IMR-90 (cell line): ENCODE data around the gene ZNF746. TPM values are rescaled to one million over a fixed set of nuclear protein-coding genes. Genes with fewer than 3 reads are reported as not detected.

Source experiments
- ATAC-seq: fragments of 200-7000 bp; cut with Tn5 transposase; 2 replicates; pipeline ENCODE4 v1.9.1; 2020; ENCODE audit warnings: low read depth, mild to moderate bottlenecking, moderate library complexity
- BruUV-seq: library from RNA; stranded (reverse); fragments of 400-500 nt; replicated peaks from 2 replicates; lab custom pipeline; 2021; lab: Mats Ljungman, UMichigan
- CTCF ChIA-PET: fragments of 300-600 bp; formaldehyde crosslinking; extraction: SDS; loops from one replicate; lab custom pipeline; 2021; ENCODE audit warnings: antibody characterized with exemption; lab: Yijun Ruan, JAX
- POLR2A ChIA-PET: fragments of 300-600 bp; sonication (Branson Sonifier 250); formaldehyde crosslinking; loops from one replicate; lab custom pipeline; 2022; ENCODE audit warnings: antibody characterized with exemption; ENCODE audit not compliant: unreplicated experiment; lab: Charles Lee
- DNase-seq: peaks from one replicate; pipeline ENCODE4 v3.0.0; 2013
- H2AFZ ChIP-seq: replicated peaks from 2 replicates; pipeline ENCODE3; 2013; ENCODE audit warnings: low read length, mild to moderate bottlenecking; ENCODE audit not compliant: poor library complexity
- H2AK5ac ChIP-seq: 2 replicates; pipeline ENCODE4 v1.6.1; 2013; ENCODE audit warnings: low read depth, low read length, inconsistent platforms
- H2AK9ac ChIP-seq: replicated peaks from 2 replicates; pipeline ENCODE3; 2013; ENCODE audit warnings: mild to moderate bottlenecking, low read depth, low read length, moderate library complexity; ENCODE audit not compliant: poor library complexity
- H2BK120ac ChIP-seq: 2 replicates; pipeline ENCODE4 v1.6.1; 2013; ENCODE audit warnings: low read depth, low read length, inconsistent platforms
- H2BK15ac ChIP-seq: 3 replicates; pipeline ENCODE4 v1.6.1; 2013; ENCODE audit warnings: low read depth, low read length, inconsistent platforms
- H2BK20ac ChIP-seq: 2 replicates; pipeline ENCODE4 v1.6.1; 2013; ENCODE audit warnings: low read depth, mild to moderate bottlenecking, inconsistent platforms, low read length, moderate library complexity
- H2BK5ac ChIP-seq: 2 replicates; pipeline ENCODE4 v1.6.1; 2013; ENCODE audit warnings: mild to moderate bottlenecking, low read depth, low read length, inconsistent platforms; ENCODE audit not compliant: poor library complexity, severe bottlenecking
- H3K14ac ChIP-seq: replicated peaks from 2 replicates; pipeline ENCODE4 v1.6.1; 2013; ENCODE audit warnings: low read depth, low read length, inconsistent platforms
- H3K18ac ChIP-seq: 2 replicates; pipeline ENCODE4 v1.6.1; 2013; ENCODE audit warnings: low read depth, low read length, control low read depth
- H3K23ac ChIP-seq: 2 replicates; pipeline ENCODE4 v1.6.1; 2013; ENCODE audit warnings: low read depth, low read length, inconsistent platforms
- H3K27ac ChIP-seq: 2 replicates; pipeline ENCODE4 v1.5.1; 2013; ENCODE audit warnings: mild to moderate bottlenecking, control low read depth, low read length; ENCODE audit not compliant: insufficient read depth
- H3K27me3 ChIP-seq: 2 replicates; pipeline ENCODE4 v1.6.1; 2013; ENCODE audit warnings: low read length; ENCODE audit not compliant: control insufficient read depth, insufficient read depth
- H3K36me3 ChIP-seq: 2 replicates; pipeline ENCODE4 v1.6.1; 2013; ENCODE audit warnings: low read length, mixed read lengths; ENCODE audit not compliant: control insufficient read depth, insufficient read depth
- H3K4ac ChIP-seq: 2 replicates; pipeline ENCODE4 v1.6.1; 2013; ENCODE audit warnings: low read depth, low read length, inconsistent platforms
- H3K4me1 ChIP-seq: 2 replicates; pipeline ENCODE4 v1.6.1; 2013; ENCODE audit warnings: low read length, mixed read lengths; ENCODE audit not compliant: control insufficient read depth, insufficient read depth
- H3K4me2 ChIP-seq: 2 replicates; pipeline ENCODE4 v1.6.1; 2013; ENCODE audit warnings: low read depth, mild to moderate bottlenecking, control low read depth, low read length, moderate library complexity
- H3K4me3 ChIP-seq: 2 replicates; pipeline ENCODE4 v1.5.1; 2013; ENCODE audit warnings: low read depth, mild to moderate bottlenecking, control low read depth, low read length, moderate library complexity; ENCODE audit not compliant: insufficient read depth
- H3K56ac ChIP-seq: 2 replicates; pipeline ENCODE4 v1.6.1; 2013; ENCODE audit warnings: low read length, inconsistent platforms; ENCODE audit not compliant: insufficient read depth; ENCODE audit errors: extremely low read depth
- H3K79me1 ChIP-seq, 2 experiments: 2 replicates each; pipeline ENCODE4 v1.6.1; 2013; ENCODE audit warnings: low read length in 2 of 2, inconsistent platforms in 1 of 2, low read depth in 1 of 2
- H3K9ac ChIP-seq: 2 replicates; pipeline ENCODE4 v1.6.1; 2013; ENCODE audit warnings: low read depth, low read length, control low read depth
- H3K9me1 ChIP-seq: 2 replicates; pipeline ENCODE4 v1.6.1; 2013; ENCODE audit warnings: low read length, inconsistent platforms; ENCODE audit not compliant: insufficient read depth
- H3K9me3 ChIP-seq: 2 replicates; pipeline ENCODE4 v1.6.1; 2013; ENCODE audit warnings: low read length; ENCODE audit not compliant: control insufficient read depth, insufficient read depth
- H4K20me1 ChIP-seq: 2 replicates; pipeline ENCODE4 v1.6.1; 2013; ENCODE audit warnings: low read length, inconsistent platforms; ENCODE audit not compliant: insufficient read depth
- H4K5ac ChIP-seq: 2 replicates; pipeline ENCODE4 v1.6.1; 2013; ENCODE audit warnings: mild to moderate bottlenecking, low read depth, low read length, control low read depth
- H4K8ac ChIP-seq, 2 experiments: 2 replicates each; pipeline ENCODE4 v1.6.1; 2013; ENCODE audit warnings: low read depth in 2 of 2, low read length in 2 of 2, control low read depth in 1 of 2, inconsistent platforms in 1 of 2
- H4K91ac ChIP-seq: 2 replicates; pipeline ENCODE4 v1.6.1; 2013; ENCODE audit warnings: low read depth, low read length, inconsistent platforms; ENCODE audit not compliant: insufficient read depth
- BHLHE40 ChIP-seq: fragments of 150-350 bp; IDR thresholded peaks from 2 replicates; pipeline ENCODE4 v1.6.1; 2016; ENCODE audit warnings: mild to moderate bottlenecking, low read depth, low read length
- CEBPB ChIP-seq: IDR thresholded peaks from 2 replicates; pipeline ENCODE4 v1.6.1; 2012; ENCODE audit warnings: low read depth, low read length, improper control_type of control experiment
- FOS ChIP-seq: fragments of 150-350 bp; IDR thresholded peaks from 2 replicates; pipeline ENCODE4 v1.6.1; 2016; ENCODE audit warnings: low read depth, low read length
- MAFK ChIP-seq: IDR thresholded peaks from 2 replicates; pipeline ENCODE4 v1.6.1; 2012; ENCODE audit warnings: low read depth, low read length, improper control_type of control experiment
- MAZ ChIP-seq: IDR thresholded peaks from 2 replicates; pipeline ENCODE4 v1.6.1; 2012; ENCODE audit warnings: low read depth, mild to moderate bottlenecking, low read length, improper control_type of control experiment, moderate library complexity, borderline replicate concordance
- NFE2L2 ChIP-seq: fragments of 150-350 bp; IDR thresholded peaks from 2 replicates; pipeline ENCODE4 v1.6.1; 2016; ENCODE audit warnings: low read depth, mild to moderate bottlenecking, low read length
- POLR2A ChIP-seq: IDR thresholded peaks from 2 replicates; pipeline ENCODE4 v1.6.1; 2012; ENCODE audit warnings: mild to moderate bottlenecking, low read depth, low read length
- RAD21 ChIP-seq: IDR thresholded peaks from 2 replicates; pipeline ENCODE4 v1.6.1; 2012; ENCODE audit warnings: low read length, improper control_type of control experiment
- RCOR1 ChIP-seq: IDR thresholded peaks from 2 replicates; pipeline ENCODE4 v1.6.1; 2012; ENCODE audit warnings: mild to moderate bottlenecking, low read length, improper control_type of control experiment; ENCODE audit not compliant: insufficient replicate concordance
- RFX5 ChIP-seq: IDR thresholded peaks from 2 replicates; pipeline ENCODE4 v1.8.0; 2012; ENCODE audit warnings: low read depth, mild to moderate bottlenecking, low read length, moderate library complexity
- SMC3 ChIP-seq: fragments of 150-350 bp; IDR thresholded peaks from 2 replicates; pipeline ENCODE4 v1.6.1; 2016; ENCODE audit warnings: low read depth, mild to moderate bottlenecking, antibody characterized with exemption, low read length, moderate library complexity
- WGBS, 2 experiments: methylation state at CpG; one replicate each; pipeline versions ENCODE4 v1.1.5 to v1.1.7; 2013; ENCODE audit warnings: missing lambda C conversion rate in 2 of 2; ENCODE audit not compliant: insufficient read length in 1 of 2; ENCODE audit errors: extremely low coverage in 2 of 2; 5-methylcytosine and 5-hydroxymethylcytosine counted together
- dilution Hi-C: fragments of 300-500 bp; cut with HindIII; formaldehyde crosslinking; loops from one replicate; pipeline ENCODE4 v1.14.3; 2018; ENCODE audit warnings: low sequenced_read_pairs; ENCODE audit not compliant: unreplicated experiment
- in situ Hi-C: fragments of 300-500 bp; cut with MboI; formaldehyde crosslinking; loops from 3 replicates; pipeline ENCODE4 v1.14.3; 2019; ENCODE audit warnings: low sequenced_read_pairs, inconsistent platforms, mixed read lengths
- intact Hi-C: fragments of 100-400 bp; cut with micrococcal nuclease; formaldehyde crosslinking; loops from 2 replicates; pipeline ENCODE4 v1.10.0; 2022
- polyA plus RNA-seq, 3 experiments: library from polyadenylated mRNA; depleted of rRNA; stranded (reverse); fragments of >200 nt; gene quantifications; 2 replicates each; pipeline ENCODE4 v1.2.3, GENCODE V29; 2012; ENCODE audit warnings: low replicate concordance in 1 of 3
- total RNA-seq: library from RNA; depleted of rRNA; stranded (reverse); fragments of >200 nt; gene quantifications from 2 replicates; pipeline ENCODE4 v1.2.3, GENCODE V29; 2012
- TF ChIP-seq, protein P1 (sequence below): conservative IDR thresholded peaks from 2 replicates; pipeline ENCODE4 v1.5.1; 2012; ENCODE audit warnings: mild to moderate bottlenecking, low read depth, low read length, improper control_type of control experiment
- TF ChIP-seq, protein P2 (sequence below): fragments of 150-350 bp; IDR thresholded peaks from 2 replicates; pipeline ENCODE4 v1.6.1; 2017; ENCODE audit warnings: mild to moderate bottlenecking, antibody characterized with exemption, low read length, low read depth
- TF ChIP-seq, protein P3 (sequence below): fragments of 150-350 bp; IDR thresholded peaks from 2 replicates; pipeline ENCODE4 v1.6.1; 2016; ENCODE audit warnings: low read depth, mild to moderate bottlenecking, low read length, moderate library complexity, borderline replicate concordance

The ZNF746 gene
- total and polyA plus RNA-seq, 2 of the 4 experiments (the other 2 are of a cell fraction), result 6.6 to 8.4 TPM

- H2AFZ ChIP-seq, result no peak overlapping the region
These were observed 42.9 kb downstream of the ZNF746 start for GRCh38 chr7:149454750-149455149.

More at GRCh38 chr7:149454750-149455149, 42.9 kb downstream of the ZNF746 start:
- Histone ChIP-seq H3K23ac (no peak overlapping the region), H3K18ac (no peak overlapping the region), H3K56ac (no peak overlapping the region), H4K20me1 (peaks cover 16% of the 10 kb centered on the region), H2BK120ac (no peak overlapping the region), H3K14ac (no peak overlapping the region), H4K8ac (no peak overlapping the region), H2BK15ac (no peak overlapping the region), H2BK5ac (no peak overlapping the region), H3K4ac (no peak overlapping the region), H2AK9ac (no peak overlapping the region), H3K4me3 (no peak overlapping the region), H3K4me1 (peaks cover 3% of the 10 kb centered on the region; the same call in 1 of the 2 replicates), H4K91ac (no peak overlapping the region), H3K9me3 (no peaks in the 10 kb centered on the region), H3K27me3 (no peaks in the 10 kb centered on the region), H3K36me3 (peaks cover 47% of the 10 kb centered on the region), H4K5ac (no peak overlapping the region), H3K4me2 (no peak overlapping the region), H2BK20ac (no peak overlapping the region), H3K27ac (no peak overlapping the region), H3K9me1 (peaks cover 2% of the 10 kb centered on the region; the same call in 1 of the 2 replicates), H2AK5ac (no peak overlapping the region), H3K9ac (no peak overlapping the region), H3K79me1 (peaks cover 33 to 46% of the 10 kb centered on the region in 2 experiments)
- dilution Hi-C loops, result no loop called here
- TF ChIP-seq RCOR1 (no peak), MAFK (no peak), RAD21 (no peak), SMC3 (no peak), CEBPB (no peak), MAZ (no peak), NFE2L2 (no peak), RFX5 (no peak), FOS (no peak), BHLHE40 (no peak), POLR2A (no peak)
- TF ChIP-seq, protein P1, sequence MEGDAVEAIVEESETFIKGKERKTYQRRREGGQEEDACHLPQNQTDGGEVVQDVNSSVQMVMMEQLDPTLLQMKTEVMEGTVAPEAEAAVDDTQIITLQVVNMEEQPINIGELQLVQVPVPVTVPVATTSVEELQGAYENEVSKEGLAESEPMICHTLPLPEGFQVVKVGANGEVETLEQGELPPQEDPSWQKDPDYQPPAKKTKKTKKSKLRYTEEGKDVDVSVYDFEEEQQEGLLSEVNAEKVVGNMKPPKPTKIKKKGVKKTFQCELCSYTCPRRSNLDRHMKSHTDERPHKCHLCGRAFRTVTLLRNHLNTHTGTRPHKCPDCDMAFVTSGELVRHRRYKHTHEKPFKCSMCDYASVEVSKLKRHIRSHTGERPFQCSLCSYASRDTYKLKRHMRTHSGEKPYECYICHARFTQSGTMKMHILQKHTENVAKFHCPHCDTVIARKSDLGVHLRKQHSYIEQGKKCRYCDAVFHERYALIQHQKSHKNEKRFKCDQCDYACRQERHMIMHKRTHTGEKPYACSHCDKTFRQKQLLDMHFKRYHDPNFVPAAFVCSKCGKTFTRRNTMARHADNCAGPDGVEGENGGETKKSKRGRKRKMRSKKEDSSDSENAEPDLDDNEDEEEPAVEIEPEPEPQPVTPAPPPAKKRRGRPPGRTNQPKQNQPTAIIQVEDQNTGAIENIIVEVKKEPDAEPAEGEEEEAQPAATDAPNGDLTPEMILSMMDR, result no peak
- TF ChIP-seq, protein P2, sequence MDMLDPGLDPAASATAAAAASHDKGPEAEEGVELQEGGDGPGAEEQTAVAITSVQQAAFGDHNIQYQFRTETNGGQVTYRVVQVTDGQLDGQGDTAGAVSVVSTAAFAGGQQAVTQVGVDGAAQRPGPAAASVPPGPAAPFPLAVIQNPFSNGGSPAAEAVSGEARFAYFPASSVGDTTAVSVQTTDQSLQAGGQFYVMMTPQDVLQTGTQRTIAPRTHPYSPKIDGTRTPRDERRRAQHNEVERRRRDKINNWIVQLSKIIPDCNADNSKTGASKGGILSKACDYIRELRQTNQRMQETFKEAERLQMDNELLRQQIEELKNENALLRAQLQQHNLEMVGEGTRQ, result no peak
- TF ChIP-seq, protein P3, sequence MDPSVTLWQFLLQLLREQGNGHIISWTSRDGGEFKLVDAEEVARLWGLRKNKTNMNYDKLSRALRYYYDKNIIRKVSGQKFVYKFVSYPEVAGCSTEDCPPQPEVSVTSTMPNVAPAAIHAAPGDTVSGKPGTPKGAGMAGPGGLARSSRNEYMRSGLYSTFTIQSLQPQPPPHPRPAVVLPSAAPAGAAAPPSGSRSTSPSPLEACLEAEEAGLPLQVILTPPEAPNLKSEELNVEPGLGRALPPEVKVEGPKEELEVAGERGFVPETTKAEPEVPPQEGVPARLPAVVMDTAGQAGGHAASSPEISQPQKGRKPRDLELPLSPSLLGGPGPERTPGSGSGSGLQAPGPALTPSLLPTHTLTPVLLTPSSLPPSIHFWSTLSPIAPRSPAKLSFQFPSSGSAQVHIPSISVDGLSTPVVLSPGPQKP, result no peak
- DNase-seq (no peak), ATAC-seq (no peak)
- no TSS peak for BruUV-seq
- in situ Hi-C loops, result no loop called here
- 98% methylated on average over 5 of the region's 5 CpGs; no CpG with 5 or more reads in 1 of the 2 experiments for WGBS, 2 experiments
- CTCF ChIA-PET, result no interaction called here
- POLR2A ChIA-PET, result no interaction called here
- intact Hi-C loops, result no loop called here
